ENCODE data around the gene CLN3. TPM values are rescaled to one million over a fixed set of nuclear protein-coding genes. Genes with fewer than 3 reads are reported as not detected.

The CLN3 gene
- total RNA-seq, 1 experiment from 2014 or later = 33.5 TPM

DNA sequence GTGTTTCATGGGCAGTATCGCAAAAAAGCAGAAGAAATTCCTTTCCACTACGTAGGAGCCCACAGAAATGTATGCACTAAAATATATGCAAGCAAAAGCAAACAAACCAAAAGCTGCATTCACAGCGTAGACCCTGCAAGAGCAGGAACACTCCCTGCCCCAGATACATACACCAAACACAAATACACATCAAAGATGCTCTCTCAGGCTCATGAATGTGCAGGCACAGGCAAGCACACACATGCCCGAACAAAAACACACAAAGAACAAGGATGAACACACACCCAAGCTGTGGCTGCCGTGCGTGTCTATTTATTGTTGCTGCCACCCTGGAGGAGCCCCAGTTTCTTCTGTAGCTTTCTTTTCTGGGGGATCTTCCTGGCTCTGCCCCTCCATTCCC lies 45.2 kb upstream of the CLN3 start:
- Mint-ChIP-seq H3K4me1 (ENCODE audit: low read depth, unreplicated experiment) (peaks cover 12% of the 10 kb centered on the region), H3K36me3 (ENCODE audit: insufficient read depth, unreplicated experiment) (no peaks in the 10 kb centered on the region), H3K27me3 (ENCODE audit: unreplicated experiment) (no peaks in the 10 kb centered on the region), H3K9me3 (ENCODE audit: low read depth, unreplicated experiment) (no peaks in the 10 kb centered on the region), H3K27ac (ENCODE audit: unreplicated experiment) (no peak overlapping the region), H3K4me3 (ENCODE audit: low read depth, unreplicated experiment) (no peak overlapping the region)
- CTCF ChIA-PET = no interaction called here
- intact Hi-C loops (cut with micrococcal nuclease; ENCODE audit: unreplicated experiment) = no loop called here
- no TSS peak for BruUV-seq (replicated peaks)
- TF ChIP-seq, protein P1, sequence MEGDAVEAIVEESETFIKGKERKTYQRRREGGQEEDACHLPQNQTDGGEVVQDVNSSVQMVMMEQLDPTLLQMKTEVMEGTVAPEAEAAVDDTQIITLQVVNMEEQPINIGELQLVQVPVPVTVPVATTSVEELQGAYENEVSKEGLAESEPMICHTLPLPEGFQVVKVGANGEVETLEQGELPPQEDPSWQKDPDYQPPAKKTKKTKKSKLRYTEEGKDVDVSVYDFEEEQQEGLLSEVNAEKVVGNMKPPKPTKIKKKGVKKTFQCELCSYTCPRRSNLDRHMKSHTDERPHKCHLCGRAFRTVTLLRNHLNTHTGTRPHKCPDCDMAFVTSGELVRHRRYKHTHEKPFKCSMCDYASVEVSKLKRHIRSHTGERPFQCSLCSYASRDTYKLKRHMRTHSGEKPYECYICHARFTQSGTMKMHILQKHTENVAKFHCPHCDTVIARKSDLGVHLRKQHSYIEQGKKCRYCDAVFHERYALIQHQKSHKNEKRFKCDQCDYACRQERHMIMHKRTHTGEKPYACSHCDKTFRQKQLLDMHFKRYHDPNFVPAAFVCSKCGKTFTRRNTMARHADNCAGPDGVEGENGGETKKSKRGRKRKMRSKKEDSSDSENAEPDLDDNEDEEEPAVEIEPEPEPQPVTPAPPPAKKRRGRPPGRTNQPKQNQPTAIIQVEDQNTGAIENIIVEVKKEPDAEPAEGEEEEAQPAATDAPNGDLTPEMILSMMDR (IDR thresholded peaks at IDR 0.05; ENCODE audit: unreplicated experiment) = no peak
- no peak for DNase-seq

DNA sequence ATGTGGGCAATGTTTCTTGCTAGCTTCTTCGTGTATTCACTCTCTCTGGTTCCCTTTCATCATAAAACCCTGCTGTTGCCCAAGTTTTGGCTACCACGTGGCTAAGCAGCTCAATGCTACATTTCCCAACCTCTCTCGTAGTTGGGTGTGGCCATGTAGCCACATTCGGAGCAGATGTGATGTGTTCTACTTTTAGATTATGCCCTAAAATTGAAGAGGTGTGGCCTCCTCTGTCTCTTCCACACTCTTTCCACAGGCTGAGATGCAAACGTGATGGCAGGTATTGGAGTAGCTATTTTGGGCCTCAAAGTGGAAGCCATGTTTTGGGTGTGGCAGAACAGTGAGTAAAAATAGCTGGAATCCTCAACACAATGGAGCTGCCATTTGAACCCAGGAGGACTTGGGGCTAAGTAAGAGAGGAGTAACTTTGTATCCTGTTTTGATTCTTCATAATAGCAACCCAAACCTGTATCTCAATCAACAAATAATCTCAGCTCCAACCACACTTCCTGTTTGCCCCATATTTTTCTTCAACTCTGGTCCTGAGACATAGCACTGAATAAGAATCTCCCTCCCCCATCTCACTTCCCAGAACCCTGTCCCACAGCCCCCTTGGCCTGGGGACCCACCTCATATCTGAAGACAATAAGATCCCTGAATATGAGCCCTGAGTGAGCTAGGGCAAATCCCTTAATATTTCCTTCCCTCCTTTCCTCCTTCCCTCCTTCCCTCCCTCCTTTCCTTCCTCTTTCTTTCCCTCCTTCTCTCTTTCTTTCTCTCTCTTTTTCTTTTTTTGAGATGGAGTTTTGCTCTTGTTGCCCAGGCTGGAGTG lies 42.9 kb upstream of the CLN3 start:
- H3K36me3 Mint-ChIP-seq (ENCODE audit: insufficient read depth, unreplicated experiment) = no peaks in the 10 kb centered on the region
- CTCF ChIA-PET = interaction anchor here (0.5 to 0.6 kb wide), 2 partner anchors 34 to 59 kb away, joined by 4 to 6 read pairs; no protein-coding TSS in a partner anchor

GRCh38 chr16:28532940-28533647 lies 41.2 kb upstream of the CLN3 start:
- intact Hi-C loops (cut with micrococcal nuclease; ENCODE audit: unreplicated experiment) = no loop called here
- CTCF ChIA-PET = interaction anchor here (0.6 kb wide), 2 partner anchors 17 to 536 kb away, joined by 3 to 9 read pairs; no protein-coding TSS in a partner anchor
- Mint-ChIP-seq H3K27me3 (ENCODE audit: unreplicated experiment) (no peaks in the 10 kb centered on the region), H3K4me1 (ENCODE audit: low read depth, unreplicated experiment) (peaks cover 16% of the 10 kb centered on the region), H3K4me3 (ENCODE audit: low read depth, unreplicated experiment) (no peak overlapping the region), H3K9me3 (ENCODE audit: low read depth, unreplicated experiment) (no peaks in the 10 kb centered on the region), H3K36me3 (ENCODE audit: insufficient read depth, unreplicated experiment) (no peaks in the 10 kb centered on the region), H3K27ac (ENCODE audit: unreplicated experiment) (no peak overlapping the region)
- no TSS peak for BruUV-seq (replicated peaks)
- no peak for DNase-seq
- TF ChIP-seq, protein P1 (IDR thresholded peaks at IDR 0.05; ENCODE audit: unreplicated experiment) = no peak

More for the DNA sequence above, 42.9 kb upstream of the CLN3 start:
- Mint-ChIP-seq H3K4me3 (ENCODE audit: low read depth, unreplicated experiment) (no peak overlapping the region), H3K4me1 (ENCODE audit: low read depth, unreplicated experiment) (peaks cover 16% of the 10 kb centered on the region), H3K27me3 (ENCODE audit: unreplicated experiment) (no peaks in the 10 kb centered on the region), H3K9me3 (ENCODE audit: low read depth, unreplicated experiment) (no peaks in the 10 kb centered on the region), H3K27ac (ENCODE audit: unreplicated experiment) (no peak overlapping the region)
- TF ChIP-seq, protein P1 (IDR thresholded peaks at IDR 0.05; ENCODE audit: unreplicated experiment) = no peak
- DNase-seq = no peak
- BruUV-seq (replicated peaks) = no TSS peak
- intact Hi-C loops (cut with micrococcal nuclease; ENCODE audit: unreplicated experiment) = no loop called here

GRCh38 chr16:28531777-28532744 lies 40.2 kb upstream of the CLN3 start:
- Mint-ChIP-seq H3K4me3 (ENCODE audit: low read depth, unreplicated experiment) (no peak overlapping the region), H3K9me3 (ENCODE audit: low read depth, unreplicated experiment) (no peaks in the 10 kb centered on the region), H3K4me1 (ENCODE audit: low read depth, unreplicated experiment) (peaks cover 16% of the 10 kb centered on the region), H3K27ac (ENCODE audit: unreplicated experiment) (no peak overlapping the region), H3K36me3 (ENCODE audit: insufficient read depth, unreplicated experiment) (no peaks in the 10 kb centered on the region), H3K27me3 (ENCODE audit: unreplicated experiment) (no peaks in the 10 kb centered on the region)
- DNase-seq = peak; percentile 65
- TF ChIP-seq, protein P1 (IDR thresholded peaks at IDR 0.05; ENCODE audit: unreplicated experiment) = no peak
- CTCF ChIA-PET = interaction anchor here (0.6 kb wide), 2 partner anchors 86 to 537 kb away, joined by 3 read pairs; no protein-coding TSS in a partner anchor
- intact Hi-C loops (cut with micrococcal nuclease; ENCODE audit: unreplicated experiment) = no loop called here
- no TSS peak for BruUV-seq (replicated peaks)

Measured in Calu3 (cell line).